ENCODE results near the gene ARHGAP11B. TPM values are rescaled to one million over a fixed set of nuclear protein-coding genes. Genes with fewer than 3 reads are reported as not detected.
"Not testable (repeated sequence)": the region's sequence is repeated elsewhere in the genome, so short reads cannot be mapped to it uniquely, and the experiment has no call there.

The ARHGAP11B gene

GRCh38 chr15:30675126-30675525, 49.2 kb downstream of the ARHGAP11B start:
- TF ChIP-seq MXI1 (conservative IDR thresholded peaks at IDR 0.05; ENCODE audit: poor library complexity, severe bottlenecking) = no peak
- no peak for TF ChIP-seq TAF1 (IDR thresholded peaks at IDR 0.05; ENCODE audit: low read depth)
- H3K27ac ChIP-seq (ENCODE audit: low read length) = no peak overlapping the region
- no peak overlapping the region for H2AFZ ChIP-seq (ENCODE audit: low read depth, low read length)
- H3K9me3 ChIP-seq (ENCODE audit: low read length) = no peaks in the 10 kb centered on the region
- H3K4me3 ChIP-seq (ENCODE audit: low read length) = no peak overlapping the region
- H3F3A ChIP-seq (ENCODE audit: insufficient read depth, low read length, poor library complexity, severe bottlenecking) = no peaks in the 10 kb centered on the region
- H3K36me3 ChIP-seq (ENCODE audit: insufficient read depth, low read length) = no peaks in the 10 kb centered on the region
- no peaks in the 10 kb centered on the region for H3K79me2 ChIP-seq (replicated peaks; ENCODE audit: insufficient read depth, low read length)
- no peak overlapping the region for H3K4me2 ChIP-seq (ENCODE audit: low read length)
- no peaks in the 10 kb centered on the region for H3K9me2 ChIP-seq (ENCODE audit: insufficient read depth, low read length)
- no peak overlapping the region for H3K9ac ChIP-seq (ENCODE audit: low read length)
- H3K27me3 ChIP-seq (ENCODE audit: insufficient read depth, low read depth, low read length) = no peaks in the 10 kb centered on the region
- no peaks in the 10 kb centered on the region for H4K20me1 ChIP-seq (ENCODE audit: insufficient read depth)

- H3K27me3 ChIP-seq (ENCODE audit: insufficient read depth, low read depth, low read length); H3K4me3 ChIP-seq (ENCODE audit: low read length); H3K27ac ChIP-seq (ENCODE audit: low read length); H3K9ac ChIP-seq (ENCODE audit: low read length); H4K20me1 ChIP-seq (ENCODE audit: insufficient read depth); H3K79me2 ChIP-seq (replicated peaks; ENCODE audit: insufficient read depth, low read length); H3K4me2 ChIP-seq (ENCODE audit: low read length); H3K9me3 ChIP-seq (ENCODE audit: low read length); H3K36me3 ChIP-seq (ENCODE audit: insufficient read depth, low read length); H3K9me2 ChIP-seq (ENCODE audit: insufficient read depth, low read length); H2AFZ ChIP-seq (ENCODE audit: low read depth, low read length); H3F3A ChIP-seq (ENCODE audit: insufficient read depth, low read length, poor library complexity, severe bottlenecking): not testable (repeated sequence)
These were observed 50.0 kb downstream of the ARHGAP11B start for GRCh38 chr15:30675891-30676290.

- not testable (repeated sequence) for H3K4me3 ChIP-seq (ENCODE audit: low read length); H4K20me1 ChIP-seq (ENCODE audit: insufficient read depth); H3K4me2 ChIP-seq (ENCODE audit: low read length); H3K79me2 ChIP-seq (replicated peaks; ENCODE audit: insufficient read depth, low read length); H3K9me3 ChIP-seq (ENCODE audit: low read length); H3K27me3 ChIP-seq (ENCODE audit: insufficient read depth, low read depth, low read length); H3K36me3 ChIP-seq (ENCODE audit: insufficient read depth, low read length); H3F3A ChIP-seq (ENCODE audit: insufficient read depth, low read length, poor library complexity, severe bottlenecking); H3K9me2 ChIP-seq (ENCODE audit: insufficient read depth, low read length); H3K27ac ChIP-seq (ENCODE audit: low read length); H3K9ac ChIP-seq (ENCODE audit: low read length); H2AFZ ChIP-seq (ENCODE audit: low read depth, low read length)
These were observed 55.1 kb downstream of the ARHGAP11B start for GRCh38 chr15:30680997-30681396.

- not testable (repeated sequence) for H3F3A ChIP-seq (ENCODE audit: insufficient read depth, low read length, poor library complexity, severe bottlenecking); H3K27me3 ChIP-seq (ENCODE audit: insufficient read depth, low read depth, low read length); H2AFZ ChIP-seq (ENCODE audit: low read depth, low read length); H3K36me3 ChIP-seq (ENCODE audit: insufficient read depth, low read length); H3K4me2 ChIP-seq (ENCODE audit: low read length); H4K20me1 ChIP-seq (ENCODE audit: insufficient read depth); H3K9me2 ChIP-seq (ENCODE audit: insufficient read depth, low read length); H3K27ac ChIP-seq (ENCODE audit: low read length); H3K4me3 ChIP-seq (ENCODE audit: low read length); H3K79me2 ChIP-seq (replicated peaks; ENCODE audit: insufficient read depth, low read length); H3K9me3 ChIP-seq (ENCODE audit: low read length); H3K9ac ChIP-seq (ENCODE audit: low read length)
These were observed 59.9 kb downstream of the ARHGAP11B start for GRCh38 chr15:30685709-30686285.

GRCh38 chr15:30686651-30687050, 60.7 kb downstream of the ARHGAP11B start:
- H2AFZ ChIP-seq (ENCODE audit: low read depth, low read length); H3K4me3 ChIP-seq (ENCODE audit: low read length); H3K4me2 ChIP-seq (ENCODE audit: low read length): not testable (repeated sequence)

More at GRCh38 chr15:30686651-30687050, 60.7 kb downstream of the ARHGAP11B start:
- H3F3A ChIP-seq (ENCODE audit: insufficient read depth, low read length, poor library complexity, severe bottlenecking); H3K27ac ChIP-seq (ENCODE audit: low read length); H3K9me2 ChIP-seq (ENCODE audit: insufficient read depth, low read length); H3K9me3 ChIP-seq (ENCODE audit: low read length); H3K36me3 ChIP-seq (ENCODE audit: insufficient read depth, low read length); H4K20me1 ChIP-seq (ENCODE audit: insufficient read depth); H3K27me3 ChIP-seq (ENCODE audit: insufficient read depth, low read depth, low read length); H3K9ac ChIP-seq (ENCODE audit: low read length); H3K79me2 ChIP-seq (replicated peaks; ENCODE audit: insufficient read depth, low read length): not testable (repeated sequence)

Small RNA genes within 50 kb of the gene (small RNA-seq; reads per million reads assigned to genes)
- gene RF00019 (0 to 1.2 (median 0) reads per million in 3 experiments), gene RF00096 (0 to 0.16 (median 0) reads per million in 3 experiments), gene RN7SL628P (0 reads per million in 3 experiments)

Other genes starting within 250 kb of the ARHGAP11B start
- gene CHRFAM7A, start 232.6 kb upstream of the ARHGAP11B start, polyA plus RNA-seq = 0.42 and 2.4 TPM in 2 replicates
- 0.06 TPM in 1 of 2 replicates, not detected in the other for gene GOLGA8R, start 211.9 kb upstream of the ARHGAP11B start, polyA plus RNA-seq
- not detected in 2 replicates for gene GOLGA8Q, start 74.1 kb upstream of the ARHGAP11B start, polyA plus RNA-seq
- gene GOLGA8H, start 22.1 kb upstream of the ARHGAP11B start, polyA plus RNA-seq = 0.14 TPM in 1 of 2 replicates, not detected in the other

Measured in neural cell (in vitro differentiated cells).